NT2/D1 (cell line): ENCODE results near the gene GDF15.

Source experiments
- YY1 ChIP-seq: IDR thresholded peaks from 2 replicates; pipeline ENCODE4 v1.6.1; 2011; ENCODE audit not compliant: insufficient read length, insufficient read depth
- ZNF274 ChIP-seq: IDR thresholded peaks from 2 replicates; pipeline ENCODE4 v1.6.1; 2011; ENCODE audit warnings: mild to moderate bottlenecking, low read depth, low read length

DNA sequence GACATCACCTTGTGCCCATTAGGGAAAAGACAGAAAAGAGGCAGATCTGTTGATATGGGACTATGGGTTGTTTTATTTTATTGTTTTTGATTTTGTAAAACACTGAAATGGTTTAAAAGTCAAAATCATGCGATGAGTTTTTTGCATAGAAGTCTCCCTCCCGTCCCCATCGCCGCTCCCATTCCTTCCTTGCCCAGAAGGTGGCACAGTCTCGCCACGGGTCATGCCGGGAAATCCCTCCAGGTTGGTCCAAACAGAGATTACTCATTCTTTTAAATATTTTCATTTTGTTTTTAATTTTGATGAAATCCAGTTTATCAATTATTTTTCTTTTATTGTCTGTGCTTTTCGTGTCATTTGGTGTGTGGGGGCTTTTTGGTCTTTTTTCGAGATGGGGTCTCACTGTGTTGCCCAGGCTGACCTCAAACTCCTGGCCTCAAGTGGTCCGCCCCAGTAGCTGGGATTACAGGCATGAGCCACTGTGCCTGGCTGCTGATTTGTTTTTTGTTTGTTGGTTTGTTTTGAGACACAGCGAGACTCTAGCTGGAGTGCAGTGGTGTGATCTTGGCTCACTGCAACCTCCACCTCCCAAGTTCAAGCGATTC lies 36.3 kb upstream of the GDF15 start:
- no peak for TF ChIP-seq ZNF274
- no peak for TF ChIP-seq YY1
